IMR-90 (cell line): Measurements from ENCODE around the gene CHL1. TPM values are rescaled to one million over a fixed set of nuclear protein-coding genes. Genes with fewer than 3 reads are reported as not detected.

Source experiments
- ATAC-seq: fragments of 200-7000 bp; cut with Tn5 transposase; 2 replicates; pipeline ENCODE4 v1.9.1; 2020; ENCODE audit warnings: low read depth, mild to moderate bottlenecking, moderate library complexity
- BruUV-seq: library from RNA; stranded (reverse); fragments of 400-500 nt; replicated peaks from 2 replicates; lab custom pipeline; 2021; lab: Mats Ljungman, UMichigan
- CTCF ChIA-PET: fragments of 300-600 bp; formaldehyde crosslinking; extraction: SDS; loops from one replicate; lab custom pipeline; 2021; ENCODE audit warnings: antibody characterized with exemption; lab: Yijun Ruan, JAX
- POLR2A ChIA-PET: fragments of 300-600 bp; sonication (Branson Sonifier 250); formaldehyde crosslinking; loops from one replicate; lab custom pipeline; 2022; ENCODE audit warnings: antibody characterized with exemption; ENCODE audit not compliant: unreplicated experiment; lab: Charles Lee
- DNase-seq: peaks from one replicate; pipeline ENCODE4 v3.0.0; 2013
- H2AFZ ChIP-seq: replicated peaks from 2 replicates; pipeline ENCODE3; 2013; ENCODE audit warnings: low read length, mild to moderate bottlenecking; ENCODE audit not compliant: poor library complexity
- H2AK5ac ChIP-seq: 2 replicates; pipeline ENCODE4 v1.6.1; 2013; ENCODE audit warnings: low read depth, low read length, inconsistent platforms
- H2AK9ac ChIP-seq: replicated peaks from 2 replicates; pipeline ENCODE3; 2013; ENCODE audit warnings: mild to moderate bottlenecking, low read depth, low read length, moderate library complexity; ENCODE audit not compliant: poor library complexity
- H2BK120ac ChIP-seq: 2 replicates; pipeline ENCODE4 v1.6.1; 2013; ENCODE audit warnings: low read depth, low read length, inconsistent platforms
- H2BK15ac ChIP-seq: 3 replicates; pipeline ENCODE4 v1.6.1; 2013; ENCODE audit warnings: low read depth, low read length, inconsistent platforms
- H2BK20ac ChIP-seq: 2 replicates; pipeline ENCODE4 v1.6.1; 2013; ENCODE audit warnings: low read depth, mild to moderate bottlenecking, inconsistent platforms, low read length, moderate library complexity
- H2BK5ac ChIP-seq: 2 replicates; pipeline ENCODE4 v1.6.1; 2013; ENCODE audit warnings: mild to moderate bottlenecking, low read depth, low read length, inconsistent platforms; ENCODE audit not compliant: poor library complexity, severe bottlenecking
- H3K14ac ChIP-seq: replicated peaks from 2 replicates; pipeline ENCODE4 v1.6.1; 2013; ENCODE audit warnings: low read depth, low read length, inconsistent platforms
- H3K18ac ChIP-seq: 2 replicates; pipeline ENCODE4 v1.6.1; 2013; ENCODE audit warnings: low read depth, low read length, control low read depth
- H3K23ac ChIP-seq: 2 replicates; pipeline ENCODE4 v1.6.1; 2013; ENCODE audit warnings: low read depth, low read length, inconsistent platforms
- H3K27ac ChIP-seq: 2 replicates; pipeline ENCODE4 v1.5.1; 2013; ENCODE audit warnings: mild to moderate bottlenecking, control low read depth, low read length; ENCODE audit not compliant: insufficient read depth
- H3K27me3 ChIP-seq: 2 replicates; pipeline ENCODE4 v1.6.1; 2013; ENCODE audit warnings: low read length; ENCODE audit not compliant: control insufficient read depth, insufficient read depth
- H3K36me3 ChIP-seq: 2 replicates; pipeline ENCODE4 v1.6.1; 2013; ENCODE audit warnings: low read length, mixed read lengths; ENCODE audit not compliant: control insufficient read depth, insufficient read depth
- H3K4ac ChIP-seq: 2 replicates; pipeline ENCODE4 v1.6.1; 2013; ENCODE audit warnings: low read depth, low read length, inconsistent platforms
- H3K4me1 ChIP-seq: 2 replicates; pipeline ENCODE4 v1.6.1; 2013; ENCODE audit warnings: low read length, mixed read lengths; ENCODE audit not compliant: control insufficient read depth, insufficient read depth
- H3K4me2 ChIP-seq: 2 replicates; pipeline ENCODE4 v1.6.1; 2013; ENCODE audit warnings: low read depth, mild to moderate bottlenecking, control low read depth, low read length, moderate library complexity
- H3K4me3 ChIP-seq: 2 replicates; pipeline ENCODE4 v1.5.1; 2013; ENCODE audit warnings: low read depth, mild to moderate bottlenecking, control low read depth, low read length, moderate library complexity; ENCODE audit not compliant: insufficient read depth
- H3K56ac ChIP-seq: 2 replicates; pipeline ENCODE4 v1.6.1; 2013; ENCODE audit warnings: low read length, inconsistent platforms; ENCODE audit not compliant: insufficient read depth; ENCODE audit errors: extremely low read depth
- H3K79me1 ChIP-seq, 2 experiments: 2 replicates each; pipeline ENCODE4 v1.6.1; 2013; ENCODE audit warnings: low read length in 2 of 2, inconsistent platforms in 1 of 2, low read depth in 1 of 2
- H3K9ac ChIP-seq: 2 replicates; pipeline ENCODE4 v1.6.1; 2013; ENCODE audit warnings: low read depth, low read length, control low read depth
- H3K9me1 ChIP-seq: 2 replicates; pipeline ENCODE4 v1.6.1; 2013; ENCODE audit warnings: low read length, inconsistent platforms; ENCODE audit not compliant: insufficient read depth
- H3K9me3 ChIP-seq: 2 replicates; pipeline ENCODE4 v1.6.1; 2013; ENCODE audit warnings: low read length; ENCODE audit not compliant: control insufficient read depth, insufficient read depth
- H4K20me1 ChIP-seq: 2 replicates; pipeline ENCODE4 v1.6.1; 2013; ENCODE audit warnings: low read length, inconsistent platforms; ENCODE audit not compliant: insufficient read depth
- H4K5ac ChIP-seq: 2 replicates; pipeline ENCODE4 v1.6.1; 2013; ENCODE audit warnings: mild to moderate bottlenecking, low read depth, low read length, control low read depth
- H4K8ac ChIP-seq, 2 experiments: 2 replicates each; pipeline ENCODE4 v1.6.1; 2013; ENCODE audit warnings: low read depth in 2 of 2, low read length in 2 of 2, control low read depth in 1 of 2, inconsistent platforms in 1 of 2
- H4K91ac ChIP-seq: 2 replicates; pipeline ENCODE4 v1.6.1; 2013; ENCODE audit warnings: low read depth, low read length, inconsistent platforms; ENCODE audit not compliant: insufficient read depth
- BHLHE40 ChIP-seq: fragments of 150-350 bp; IDR thresholded peaks from 2 replicates; pipeline ENCODE4 v1.6.1; 2016; ENCODE audit warnings: mild to moderate bottlenecking, low read depth, low read length
- CEBPB ChIP-seq: IDR thresholded peaks from 2 replicates; pipeline ENCODE4 v1.6.1; 2012; ENCODE audit warnings: low read depth, low read length, improper control_type of control experiment
- CHD1 ChIP-seq: IDR thresholded peaks from 2 replicates; pipeline ENCODE4 v1.6.1; 2012; ENCODE audit warnings: low read depth, low read length, improper control_type of control experiment
- CTCF ChIP-seq: conservative IDR thresholded peaks from 2 replicates; pipeline ENCODE4 v1.5.1; 2012; ENCODE audit warnings: mild to moderate bottlenecking, low read depth, low read length, improper control_type of control experiment
- ELK1 ChIP-seq: fragments of 150-350 bp; IDR thresholded peaks from 2 replicates; pipeline ENCODE4 v1.6.1; 2016; ENCODE audit warnings: low read depth, mild to moderate bottlenecking, low read length, moderate library complexity, borderline replicate concordance
- RFX5 ChIP-seq: IDR thresholded peaks from 2 replicates; pipeline ENCODE4 v1.8.0; 2012; ENCODE audit warnings: low read depth, mild to moderate bottlenecking, low read length, moderate library complexity
- WGBS, 2 experiments: methylation state at CpG; one replicate each; pipeline versions ENCODE4 v1.1.5 to v1.1.7; 2013; ENCODE audit warnings: missing lambda C conversion rate in 2 of 2; ENCODE audit not compliant: insufficient read length in 1 of 2; ENCODE audit errors: extremely low coverage in 2 of 2; 5-methylcytosine and 5-hydroxymethylcytosine counted together
- dilution Hi-C: fragments of 300-500 bp; cut with HindIII; formaldehyde crosslinking; loops from one replicate; pipeline ENCODE4 v1.14.3; 2018; ENCODE audit warnings: low sequenced_read_pairs; ENCODE audit not compliant: unreplicated experiment
- in situ Hi-C: fragments of 300-500 bp; cut with MboI; formaldehyde crosslinking; loops from 3 replicates; pipeline ENCODE4 v1.14.3; 2019; ENCODE audit warnings: low sequenced_read_pairs, inconsistent platforms, mixed read lengths
- intact Hi-C: fragments of 100-400 bp; cut with micrococcal nuclease; formaldehyde crosslinking; loops from 2 replicates; pipeline ENCODE4 v1.10.0; 2022
- polyA plus RNA-seq, 3 experiments: library from polyadenylated mRNA; depleted of rRNA; stranded (reverse); fragments of >200 nt; gene quantifications; 2 replicates each; pipeline ENCODE4 v1.2.3, GENCODE V29; 2012; ENCODE audit warnings: low replicate concordance in 1 of 3
- total RNA-seq: library from RNA; depleted of rRNA; stranded (reverse); fragments of >200 nt; gene quantifications from 2 replicates; pipeline ENCODE4 v1.2.3, GENCODE V29; 2012

CHL1 gene
- total and polyA plus RNA-seq, 2 of the 4 experiments (the other 2 are of a cell fraction), result 0.38 to 1.6 TPM

- dilution Hi-C loops (no loop called here), in situ Hi-C loops (no loop called here), intact Hi-C loops (no loop called here)
- Histone ChIP-seq H3K36me3 (no peaks in the 10 kb centered on the region), H2BK5ac (no peak overlapping the region), H2BK120ac (no peak overlapping the region), H3K4me3 (no peak overlapping the region), H2BK15ac (no peak overlapping the region), H3K9ac (no peak overlapping the region), H4K91ac (no peak overlapping the region), H3K9me3 (no peaks in the 10 kb centered on the region), H2BK20ac (no peak overlapping the region), H3K4me1 (no peaks in the 10 kb centered on the region), H3K9me1 (no peaks in the 10 kb centered on the region; the same call in 1 of the 2 replicates), H3K27me3 (no peaks in the 10 kb centered on the region), H3K27ac (no peak overlapping the region), H3K14ac (no peak overlapping the region), H3K23ac (no peak overlapping the region), H3K4me2 (no peak overlapping the region), H3K56ac (no peak overlapping the region), H4K20me1 (no peaks in the 10 kb centered on the region), H4K8ac (no peak overlapping the region), H3K79me1 (no peaks in the 10 kb centered on the region), H3K4ac (no peak overlapping the region), H3K18ac (no peak overlapping the region), H2AK5ac (no peak overlapping the region), H2AK9ac (no peak overlapping the region), H2AFZ (no peak overlapping the region), H4K5ac (no peak overlapping the region)
- ChIA-PET POLR2A (no interaction called here), CTCF (no interaction called here)
- ATAC-seq (no peak), DNase-seq (no peak)
- TF ChIP-seq RFX5 (no peak), CTCF (no peak), CEBPB (no peak), CHD1 (no peak), ELK1 (no peak), BHLHE40 (no peak)
- no CpG with 5 or more reads among the region's 2 CpGs for WGBS, 2 experiments
- no TSS peak for BruUV-seq
Observed at GRCh38 chr3:204102-204501, 7.5 kb downstream of the CHL1 start.
